Activated naive CD8-positive, alpha-beta T cell treated with anti-CD3 and anti-CD28 coated beads, Interleukin-2, amount 50 U/mL, for 16 hours (primary cell): ENCODE data around the gene SPATA46.

Experiments
- DNase-seq: peaks from one replicate; pipeline ENCODE4 v3.0.0-alpha.2; 2020; ENCODE audit warnings: low read depth, low spot score

The SPATA46 gene

GRCh38 chr1:162374406-162374805 lies 2.2 kb downstream of the SPATA46 start:
- no peak for DNase-seq

- no peak for DNase-seq
Observed at GRCh38 chr1:162373541-162374260, 3.0 kb downstream of the SPATA46 start.

GRCh38 chr1:162373072-162373427 lies 3.6 kb downstream of the SPATA46 start:
- DNase-seq, result no peak

GRCh38 chr1:162372159-162373071 lies 4.2 kb downstream of the SPATA46 start:
- no peak for DNase-seq

GRCh38 chr1:162371611-162372010 lies 5.0 kb downstream of the SPATA46 start:
- no peak for DNase-seq

GRCh38 chr1:162370721-162371120 lies 5.9 kb downstream of the SPATA46 start:
- DNase-seq, result no peak

- DNase-seq, result no peak
Observed at GRCh38 chr1:162370161-162370560, 6.5 kb downstream of the SPATA46 start.

GRCh38 chr1:162369571-162369970 lies 7.1 kb downstream of the SPATA46 start:
- no peak for DNase-seq

- DNase-seq, result no peak
Observed at GRCh38 chr1:162368451-162368850, 8.2 kb downstream of the SPATA46 start.

- DNase-seq, result no peak
Observed at GRCh38 chr1:162367772-162368171, 8.9 kb downstream of the SPATA46 start.

GRCh38 chr1:162367073-162367472 lies 9.6 kb downstream of the SPATA46 start:
- DNase-seq, result no peak

GRCh38 chr1:162366671-162367070 lies 10.0 kb downstream of the SPATA46 start:
- no peak for DNase-seq

- no peak for DNase-seq
Observed at GRCh38 chr1:162366149-162366548, 10.5 kb downstream of the SPATA46 start.

GRCh38 chr1:162365284-162366020 lies 11.2 kb downstream of the SPATA46 start:
- DNase-seq, result no peak

GRCh38 chr1:162364498-162364897 lies 12.2 kb downstream of the SPATA46 start:
- DNase-seq, result no peak

- no peak for DNase-seq
Observed at GRCh38 chr1:162363823-162364222, 12.8 kb downstream of the SPATA46 start.

- no peak for DNase-seq
Observed at GRCh38 chr1:162361349-162361748, 15.3 kb downstream of the SPATA46 start.

- no peak for DNase-seq
Observed at GRCh38 chr1:162360874-162361260, 15.8 kb downstream of the SPATA46 start.

GRCh38 chr1:162360237-162360873 lies 16.3 kb downstream of the SPATA46 start:
- DNase-seq, result no peak

- no peak for DNase-seq
Observed at GRCh38 chr1:162359523-162360236, 17.0 kb downstream of the SPATA46 start.

GRCh38 chr1:162358928-162359327 lies 17.7 kb downstream of the SPATA46 start:
- no peak for DNase-seq
